ENCODE data around the gene GCNA. TPM values are rescaled to one million over a fixed set of nuclear protein-coding genes. Genes with fewer than 3 reads are reported as not detected.
"Not testable (repeated sequence)": the region's sequence is repeated elsewhere in the genome, so short reads cannot be mapped to it uniquely, and the experiment has no call there.

Gene GCNA
- total RNA-seq, 2 donors from 2014 or later: 4.9 to 10.7 TPM

DNA sequence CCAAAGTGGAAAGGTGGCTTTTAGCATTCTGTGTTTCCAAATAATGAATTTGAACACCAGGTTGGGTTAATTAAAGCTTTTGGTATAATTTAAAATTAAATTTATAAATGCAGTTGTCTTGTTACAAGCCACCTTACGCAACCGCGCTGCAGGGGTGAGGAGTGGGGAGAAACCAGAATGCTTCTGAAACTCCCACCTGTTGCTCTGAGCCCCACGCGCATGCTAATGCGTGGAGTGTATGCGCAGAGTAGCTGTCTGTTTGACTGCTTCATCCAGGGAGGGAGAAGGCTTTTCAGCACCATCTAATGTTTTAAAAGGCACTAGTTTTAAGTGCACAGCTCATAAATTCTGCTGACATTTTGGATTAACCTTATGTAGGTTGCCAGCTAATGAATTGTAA lies 32.9 kb upstream of the GCNA start:
- H3K27ac Mint-ChIP-seq: peak overlapping the region; percentile 77
- H3K4me3 Mint-ChIP-seq: no peak overlapping the region
- H3K9me3 Mint-ChIP-seq: no peaks in the 10 kb centered on the region
- H3K36me3 Mint-ChIP-seq (ENCODE audit: low read depth): peaks cover 99% of the 10 kb centered on the region
- no peak for ATAC-seq (replicated peaks)
- no peaks in the 10 kb centered on the region for H3K27me3 Mint-ChIP-seq
- peaks cover 26% of the 10 kb centered on the region for H3K4me1 Mint-ChIP-seq

DNA sequence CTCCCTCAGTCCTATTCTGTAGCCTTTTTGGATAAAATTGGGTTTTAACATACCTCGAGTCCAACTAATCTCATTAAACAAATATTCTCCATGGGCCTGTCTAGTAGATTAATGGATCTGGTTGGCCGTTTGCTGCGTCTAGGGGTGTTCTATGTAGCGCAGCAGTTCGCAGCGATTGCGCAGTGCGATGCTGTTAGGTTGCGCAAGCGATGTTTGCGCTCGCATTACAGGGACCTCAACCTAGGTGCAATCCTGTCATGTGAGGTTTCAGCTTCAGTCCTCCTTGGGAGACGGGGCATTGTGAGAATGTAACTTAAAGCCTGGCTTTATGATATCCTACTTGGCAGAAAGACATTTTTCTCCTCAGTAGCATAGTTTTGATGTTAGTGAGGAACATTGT lies 31.4 kb upstream of the GCNA start:
- Mint-ChIP-seq H3K4me3 (peak overlapping the region; percentile 13), H3K9me3 (no peaks in the 10 kb centered on the region), H3K4me1 (peaks cover 16% of the 10 kb centered on the region), H3K36me3 (ENCODE audit: low read depth) (peaks cover 99% of the 10 kb centered on the region), H3K27ac (no peak overlapping the region), H3K27me3 (no peaks in the 10 kb centered on the region)
- ATAC-seq (replicated peaks): no peak

DNA sequence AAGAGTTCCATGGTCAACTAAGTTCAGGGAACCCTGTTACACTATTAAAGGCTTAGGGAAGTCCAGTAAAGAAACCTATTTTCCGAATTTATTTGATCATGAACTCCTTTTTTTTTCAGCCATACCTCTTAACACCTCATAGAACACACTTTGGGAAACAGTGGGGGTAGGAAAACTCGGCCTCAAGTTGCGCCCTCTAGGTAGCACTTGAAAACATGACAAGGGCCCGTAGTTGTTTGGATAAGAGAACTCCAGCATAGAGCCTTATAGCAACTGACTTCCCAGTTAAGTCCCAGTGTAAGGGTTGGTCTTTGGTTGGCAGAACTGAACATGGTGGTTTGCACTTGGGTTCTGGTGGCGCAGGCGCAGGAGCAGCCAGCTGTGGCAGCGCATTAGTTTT lies 30.9 kb upstream of the GCNA start:
- peaks cover 13% of the 10 kb centered on the region for H3K4me1 Mint-ChIP-seq
- H3K27ac Mint-ChIP-seq: no peak overlapping the region
- H3K36me3 Mint-ChIP-seq (ENCODE audit: low read depth): peaks cover 99% of the 10 kb centered on the region
- ATAC-seq (replicated peaks): no peak
- no peaks in the 10 kb centered on the region for H3K27me3 Mint-ChIP-seq
- no peak overlapping the region for H3K4me3 Mint-ChIP-seq
- no peaks in the 10 kb centered on the region for H3K9me3 Mint-ChIP-seq

DNA sequence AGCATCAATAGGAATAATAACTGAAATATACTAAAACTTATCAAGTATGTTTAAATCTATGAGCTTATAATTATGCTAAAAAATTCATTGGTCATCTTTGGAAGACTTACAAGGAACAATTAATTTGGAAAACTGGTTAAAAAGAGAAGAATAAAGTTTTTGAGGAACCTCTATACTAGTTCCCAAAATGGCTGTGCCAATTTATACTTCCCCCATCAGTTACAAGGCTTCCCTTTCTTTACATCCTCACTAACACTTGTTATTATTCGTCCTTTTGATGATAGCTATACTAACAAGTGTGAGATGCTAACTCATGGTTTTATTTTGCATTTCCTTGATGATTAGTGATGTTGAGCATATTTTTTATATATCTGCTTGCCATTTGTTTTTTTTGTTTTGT lies 28.3 kb upstream of the GCNA start:
- Mint-ChIP-seq H3K27ac (no peak overlapping the region), H3K4me3 (no peak overlapping the region), H3K4me1 (peaks cover 9% of the 10 kb centered on the region), H3K9me3 (no peaks in the 10 kb centered on the region), H3K27me3 (no peaks in the 10 kb centered on the region), H3K36me3 (ENCODE audit: low read depth) (peaks cover 99% of the 10 kb centered on the region)
- no peak for ATAC-seq (replicated peaks)

DNA sequence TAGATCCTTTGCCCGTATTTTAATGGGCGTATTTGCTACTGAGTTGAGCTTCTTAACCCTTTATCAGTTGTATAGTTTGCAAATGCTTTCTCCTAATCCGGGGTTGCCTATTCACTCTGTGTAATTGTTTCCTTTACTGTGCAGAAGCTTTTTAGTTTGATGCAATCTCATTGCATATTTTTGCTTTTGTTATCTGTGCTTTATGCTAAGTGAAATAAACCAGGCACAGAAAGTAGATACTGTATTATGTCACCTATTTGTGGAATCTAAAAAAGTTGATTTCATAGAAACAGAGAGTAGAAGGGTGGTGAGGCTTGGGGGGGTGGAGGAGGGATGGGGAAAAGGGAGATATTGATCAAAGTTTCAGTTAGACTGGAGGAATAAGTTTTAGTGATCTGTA lies 27.7 kb upstream of the GCNA start:
- no peak overlapping the region for H3K4me3 Mint-ChIP-seq
- H3K9me3 Mint-ChIP-seq: no peaks in the 10 kb centered on the region
- peaks cover 99% of the 10 kb centered on the region for H3K36me3 Mint-ChIP-seq (ENCODE audit: low read depth)
- no peak overlapping the region for H3K27ac Mint-ChIP-seq
- no peaks in the 10 kb centered on the region for H3K27me3 Mint-ChIP-seq
- H3K4me1 Mint-ChIP-seq: peaks cover 9% of the 10 kb centered on the region
- ATAC-seq (replicated peaks): peak; percentile 40

DNA sequence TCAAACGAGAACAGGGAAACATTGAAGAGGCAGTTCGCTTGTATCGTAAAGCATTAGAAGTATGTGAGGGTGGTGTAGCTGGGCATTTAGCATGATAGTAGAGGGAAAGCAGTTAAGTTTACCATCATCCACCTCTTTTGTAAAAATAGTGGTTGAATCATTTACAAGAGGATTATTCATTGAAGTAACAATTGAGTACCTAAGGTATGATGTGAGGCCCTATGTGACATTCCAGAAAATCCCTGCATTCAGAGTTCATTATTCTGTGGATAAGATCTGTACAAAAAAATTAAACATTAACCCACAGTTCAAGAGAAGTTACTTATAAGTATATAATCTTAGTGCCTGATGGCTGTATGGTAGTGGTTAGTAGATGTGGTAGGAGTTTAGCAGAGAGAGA lies 22.2 kb upstream of the GCNA start:
- Mint-ChIP-seq H3K27ac (peak overlapping the region; percentile 53), H3K9me3 (no peaks in the 10 kb centered on the region), H3K4me1 (peaks cover 5% of the 10 kb centered on the region), H3K4me3 (no peak overlapping the region), H3K27me3 (no peaks in the 10 kb centered on the region), H3K36me3 (ENCODE audit: low read depth) (peaks cover 100% of the 10 kb centered on the region)
- no peak for ATAC-seq (replicated peaks)

DNA sequence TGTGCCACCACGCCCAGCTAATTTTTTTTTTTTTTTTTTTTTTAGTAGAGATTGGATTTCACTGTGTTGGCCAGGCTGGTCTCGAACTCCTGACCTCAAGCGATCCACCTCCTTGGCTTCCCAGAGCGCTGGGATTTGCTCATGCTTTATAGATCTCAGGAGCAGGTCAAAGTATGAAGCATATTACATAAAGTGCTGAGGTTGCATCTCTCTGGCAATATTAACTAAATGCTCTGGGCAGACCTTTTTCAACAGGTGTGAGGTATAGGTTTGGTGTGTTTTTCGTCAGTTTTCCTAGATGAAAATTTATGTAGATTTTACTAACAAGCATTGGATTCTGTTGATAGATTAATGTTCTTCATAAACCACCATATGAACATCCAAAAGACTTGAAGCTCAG lies 19.3 kb upstream of the GCNA start:
- H3K9me3 Mint-ChIP-seq: no peaks in the 10 kb centered on the region
- H3K36me3 Mint-ChIP-seq (ENCODE audit: low read depth): peaks cover 100% of the 10 kb centered on the region
- H3K27ac Mint-ChIP-seq: no peak overlapping the region
- no peak overlapping the region for H3K4me3 Mint-ChIP-seq
- no peaks in the 10 kb centered on the region for H3K27me3 Mint-ChIP-seq
- no peak for ATAC-seq (replicated peaks)
- no peaks in the 10 kb centered on the region for H3K4me1 Mint-ChIP-seq

DNA sequence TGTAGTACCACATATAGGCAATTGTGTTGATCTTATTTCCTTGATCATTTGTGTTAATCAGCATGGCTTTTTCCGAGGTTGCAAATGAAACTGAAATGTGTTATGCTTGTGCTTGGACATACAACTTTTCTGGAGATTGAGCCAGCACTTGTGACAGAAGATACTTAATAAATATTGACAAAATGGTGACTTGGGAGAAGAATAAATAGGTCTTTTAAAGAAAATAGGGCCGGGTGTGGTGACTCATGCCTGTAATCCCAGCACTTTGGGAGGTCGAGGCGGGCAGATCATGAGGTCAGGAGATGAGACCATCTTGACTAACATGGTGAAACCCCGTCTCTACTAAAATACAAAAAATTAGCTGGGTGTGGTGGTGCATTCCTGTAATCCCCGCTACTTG lies 18.5 kb upstream of the GCNA start:
- not testable (repeated sequence) for H3K4me3 Mint-ChIP-seq; H3K4me1 Mint-ChIP-seq; H3K27me3 Mint-ChIP-seq; H3K27ac Mint-ChIP-seq; H3K9me3 Mint-ChIP-seq; ATAC-seq (replicated peaks)
- peaks cover 100% of the 10 kb centered on the region for H3K36me3 Mint-ChIP-seq (ENCODE audit: low read depth)

DNA sequence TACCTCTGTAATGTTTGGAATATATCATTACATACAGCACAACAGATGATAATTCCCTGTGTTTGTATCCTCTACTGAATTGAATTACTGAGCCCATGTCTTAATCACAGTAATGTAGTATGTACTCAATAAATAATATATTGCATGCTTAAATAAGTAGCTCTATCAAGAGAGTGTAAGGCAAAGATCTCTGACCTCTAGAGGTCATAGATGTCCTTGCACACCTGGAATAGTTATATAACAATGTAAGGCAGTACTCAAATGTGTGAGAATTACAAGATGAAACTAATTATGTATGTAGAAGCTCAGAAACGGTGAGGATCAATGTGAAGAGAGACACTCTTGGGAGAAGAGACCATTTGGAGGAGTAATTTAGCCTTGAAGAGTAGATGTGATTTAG lies 14.3 kb upstream of the GCNA start:
- Mint-ChIP-seq H3K36me3 (ENCODE audit: low read depth) (peaks cover 99% of the 10 kb centered on the region), H3K9me3 (no peaks in the 10 kb centered on the region), H3K4me1 (no peaks in the 10 kb centered on the region), H3K4me3 (no peak overlapping the region), H3K27me3 (no peaks in the 10 kb centered on the region), H3K27ac (no peak overlapping the region)
- ATAC-seq (replicated peaks): no peak

DNA sequence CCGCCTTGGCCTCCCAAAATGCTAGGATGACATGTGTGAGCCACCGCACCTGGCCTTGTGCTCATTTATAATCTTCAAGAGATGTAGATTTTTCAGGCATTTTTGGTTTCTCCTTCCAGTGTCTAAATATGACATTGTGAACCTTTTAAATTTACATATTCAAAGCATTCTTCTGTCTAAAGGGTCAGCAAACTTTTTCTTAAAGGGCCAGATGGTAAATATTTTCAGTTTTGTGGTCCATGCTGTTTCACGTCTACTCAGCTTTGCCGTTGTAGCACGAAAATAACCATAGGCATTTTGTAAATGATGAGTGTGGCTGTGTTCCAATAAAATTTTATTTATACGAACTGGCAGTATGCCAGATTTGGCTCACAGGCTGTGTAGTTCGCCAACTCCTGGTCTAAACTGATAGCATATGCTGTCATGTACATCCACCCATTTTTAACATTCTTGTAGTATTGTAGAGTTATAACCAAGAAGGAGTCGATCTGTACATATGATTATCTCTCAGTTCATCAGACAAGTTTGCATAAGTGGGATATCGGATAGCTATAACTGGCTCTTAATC lies 12.7 kb upstream of the GCNA start:
- no peaks in the 10 kb centered on the region for H3K4me1 Mint-ChIP-seq
- H3K27me3 Mint-ChIP-seq: no peaks in the 10 kb centered on the region
- H3K9me3 Mint-ChIP-seq: no peaks in the 10 kb centered on the region
- no peak overlapping the region for H3K4me3 Mint-ChIP-seq
- peak overlapping the region; percentile 22 for H3K27ac Mint-ChIP-seq
- ATAC-seq (replicated peaks): no peak
- H3K36me3 Mint-ChIP-seq (ENCODE audit: low read depth): peaks cover 99% of the 10 kb centered on the region

DNA sequence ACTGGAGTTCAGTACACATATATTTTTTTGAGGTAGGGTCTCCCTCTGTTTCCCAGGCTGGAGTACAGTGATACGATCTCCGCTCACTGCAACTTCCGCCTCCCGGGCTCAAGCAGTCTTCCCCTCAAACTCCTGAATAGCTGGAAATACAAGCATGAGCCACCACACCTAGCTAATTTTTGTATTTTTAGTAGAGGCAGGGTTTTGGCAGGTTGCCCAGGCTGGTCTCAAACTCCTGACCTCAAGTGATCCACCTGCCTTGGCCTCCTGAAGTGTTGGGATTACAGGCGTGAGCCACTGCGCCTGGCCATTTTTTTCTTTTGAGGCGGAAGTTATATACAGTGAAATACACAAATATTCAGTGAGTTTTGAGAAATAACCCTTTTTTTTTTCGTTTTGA lies 6.8 kb upstream of the GCNA start:
- not testable (repeated sequence) for H3K27ac Mint-ChIP-seq; H3K4me1 Mint-ChIP-seq; H3K9me3 Mint-ChIP-seq; ATAC-seq (replicated peaks); H3K4me3 Mint-ChIP-seq; H3K27me3 Mint-ChIP-seq
- H3K36me3 Mint-ChIP-seq (ENCODE audit: low read depth): peaks cover 100% of the 10 kb centered on the region

DNA sequence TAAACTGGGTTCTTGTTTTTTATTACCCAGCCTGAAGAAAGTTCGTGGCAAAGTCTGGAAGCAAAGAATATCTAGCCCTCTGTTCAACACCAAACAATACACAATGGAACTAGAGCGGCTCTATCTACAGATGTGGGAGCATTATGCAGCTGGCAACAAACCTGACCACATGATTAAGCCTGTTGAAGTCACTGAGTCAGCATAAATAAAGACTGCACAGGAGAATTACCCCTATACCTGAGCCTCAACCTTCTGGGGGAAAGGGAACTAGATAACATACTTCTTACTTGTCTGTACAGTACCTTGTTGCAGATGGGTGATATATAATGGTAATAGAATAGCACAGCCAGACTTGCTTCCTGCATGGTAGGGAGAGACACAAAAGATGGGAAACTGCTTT lies 4.6 kb upstream of the GCNA start:
- no peak for ATAC-seq (replicated peaks)
- H3K27ac Mint-ChIP-seq: no peak overlapping the region
- H3K36me3 Mint-ChIP-seq (ENCODE audit: low read depth): peaks cover 100% of the 10 kb centered on the region
- H3K4me1 Mint-ChIP-seq: no peaks in the 10 kb centered on the region
- no peaks in the 10 kb centered on the region for H3K27me3 Mint-ChIP-seq
- no peak overlapping the region for H3K4me3 Mint-ChIP-seq
- no peaks in the 10 kb centered on the region for H3K9me3 Mint-ChIP-seq

DNA sequence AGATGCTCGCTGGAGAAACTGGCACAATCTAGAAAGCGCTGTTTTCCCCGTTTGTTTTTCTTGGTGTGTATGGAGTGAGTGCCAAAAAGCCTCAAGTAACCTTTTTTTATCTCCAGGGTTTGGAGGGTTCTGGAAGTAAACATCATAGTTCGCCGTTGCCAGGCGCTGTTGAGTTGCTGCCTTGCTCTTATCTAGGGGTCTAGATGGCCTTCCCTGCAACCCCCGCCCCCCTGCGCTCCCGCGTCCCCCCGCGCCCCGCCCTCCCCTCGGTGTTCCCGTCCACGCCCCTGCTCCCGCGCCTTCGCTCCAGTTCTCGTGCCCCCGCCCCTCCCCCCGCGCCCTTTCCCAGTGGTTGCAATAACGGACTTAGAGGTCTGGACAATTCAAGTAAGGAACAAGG lies 555 bp upstream of the GCNA start:
- Mint-ChIP-seq H3K4me1 (no peaks in the 10 kb centered on the region), H3K27ac (no peak overlapping the region), H3K9me3 (no peaks in the 10 kb centered on the region), H3K4me3 (no peak overlapping the region), H3K36me3 (ENCODE audit: low read depth) (peaks cover 90% of the 10 kb centered on the region), H3K27me3 (no peaks in the 10 kb centered on the region)
- no peak for ATAC-seq (replicated peaks)

DNA sequence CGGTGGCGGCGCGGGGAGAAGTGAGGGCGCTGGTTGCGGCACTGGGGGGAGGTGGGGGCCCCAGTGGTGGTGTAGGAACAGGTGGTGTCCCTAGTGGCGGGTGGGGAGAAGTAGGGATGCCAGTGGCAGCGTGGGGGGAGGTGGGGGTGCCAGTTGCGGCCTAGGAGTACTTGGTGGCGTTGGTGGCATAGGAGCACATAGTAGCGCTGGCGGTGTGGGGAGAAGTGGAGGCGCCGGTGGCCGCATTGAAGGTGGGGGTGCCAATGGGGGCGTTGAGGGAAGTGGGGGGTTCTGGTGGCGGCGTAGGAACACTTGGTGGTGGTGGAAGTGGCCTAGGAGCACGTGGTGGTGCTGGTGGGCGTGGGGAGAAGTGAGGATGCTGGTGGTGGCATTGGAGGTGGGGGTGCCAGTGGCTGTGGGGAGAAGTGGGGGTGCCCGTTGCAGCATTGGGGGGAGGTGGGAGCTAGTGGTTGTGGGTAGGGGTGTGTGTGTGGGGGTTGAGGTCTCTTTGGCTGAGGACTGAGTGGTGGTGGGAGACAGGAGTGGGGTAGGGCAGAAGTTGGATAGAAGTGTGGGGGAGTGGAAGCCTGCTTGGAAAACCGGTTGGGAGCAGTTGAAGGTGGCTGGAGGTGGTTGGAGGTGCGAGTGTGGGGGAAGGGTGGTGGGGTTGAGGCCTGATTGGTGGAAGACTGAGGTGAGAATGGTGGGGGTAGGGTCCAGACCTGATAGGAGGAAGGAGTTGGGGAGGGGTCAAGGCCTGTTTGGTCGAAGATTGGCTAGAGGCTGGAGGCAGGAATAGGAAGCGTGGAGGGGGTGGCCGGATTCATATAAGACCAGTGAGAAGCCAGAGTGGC lies 1.1 kb downstream of the GCNA start:
- H3K27ac Mint-ChIP-seq: no peak overlapping the region
- no peak overlapping the region for H3K4me3 Mint-ChIP-seq
- H3K9me3 Mint-ChIP-seq: no peaks in the 10 kb centered on the region
- peaks cover 76% of the 10 kb centered on the region for H3K36me3 Mint-ChIP-seq (ENCODE audit: low read depth)
- ATAC-seq (replicated peaks): no peak
- no peaks in the 10 kb centered on the region for H3K27me3 Mint-ChIP-seq
- H3K4me1 Mint-ChIP-seq: no peaks in the 10 kb centered on the region

DNA sequence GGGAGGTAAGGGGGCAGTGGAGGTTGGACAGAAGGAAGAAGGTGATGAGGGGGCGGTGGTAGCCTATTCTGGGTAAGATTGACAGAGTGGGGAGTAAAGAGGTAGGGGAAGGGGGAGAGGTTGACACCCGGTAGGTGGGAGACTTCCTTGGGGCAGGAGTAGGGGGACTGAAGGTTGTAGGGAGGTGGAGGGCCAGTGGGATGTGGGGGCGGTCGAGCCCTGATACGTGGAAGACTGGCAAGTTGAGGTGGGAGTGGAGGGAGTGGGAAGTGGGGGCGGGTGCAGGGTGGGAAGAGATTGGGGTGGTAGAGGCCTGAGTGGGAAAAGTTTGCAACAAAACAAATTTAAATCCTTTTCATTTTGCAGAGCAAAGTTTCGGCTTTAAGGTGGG lies 1.7 kb downstream of the GCNA start:
- ATAC-seq (replicated peaks): no peak
- Mint-ChIP-seq H3K4me1 (no peaks in the 10 kb centered on the region), H3K27me3 (no peaks in the 10 kb centered on the region), H3K4me3 (no peak overlapping the region), H3K36me3 (ENCODE audit: low read depth) (peaks cover 70% of the 10 kb centered on the region), H3K9me3 (no peaks in the 10 kb centered on the region), H3K27ac (no peak overlapping the region)
